Left kidney (tissue), 8 donors: ENCODE results near the gene SCO1. TPM values are rescaled to one million over a fixed set of nuclear protein-coding genes. Genes with fewer than 3 reads are reported as not detected.
"Not testable (repeated sequence)": the region's sequence is repeated elsewhere in the genome, so short reads cannot be mapped to it uniquely, and the experiment has no call there.

Experiments used
- DNase-seq: peaks from one replicate; pipeline ENCODE4 v3.0.0-alpha.2; 2013
- long read RNA-seq, 8 donors: transcript quantifications; one replicate each; lab custom pipeline, GENCODE V29; 2026
- polyA plus RNA-seq: library from polyadenylated mRNA; unstranded; fragments of 120-200 nt; gene quantifications from one replicate; pipeline ENCODE4 v1.2.1, GENCODE V29; 2013; ENCODE audit not compliant: insufficient read length

Gene SCO1
- 41.2 TPM for polyA plus RNA-seq
- long read RNA-seq, donor 1, full-length matches to known transcripts = 12 of 12 reads
- long read RNA-seq, donor 1, partial matches to known transcripts = 0 of 12 reads
- long read RNA-seq, donor 1, other reads (novel, unspliced or antisense) = 0 of 12 reads
- long read RNA-seq, donor 2, full-length matches to known transcripts = 17 of 17 reads
- long read RNA-seq, donor 2, partial matches to known transcripts = 0 of 17 reads
- long read RNA-seq, donor 2, other reads (novel, unspliced or antisense) = 0 of 17 reads
- long read RNA-seq, donor 3, full-length matches to known transcripts = 9 of 9 reads
- long read RNA-seq, donor 3, partial matches to known transcripts = 0 of 9 reads
- long read RNA-seq, donor 3, other reads (novel, unspliced or antisense) = 0 of 9 reads
- long read RNA-seq, donor 4, full-length matches to known transcripts = 1 of 1 reads
- long read RNA-seq, donor 4, partial matches to known transcripts = 0 of 1 reads
- long read RNA-seq, donor 4, other reads (novel, unspliced or antisense) = 0 of 1 reads
- long read RNA-seq, donor 5, full-length matches to known transcripts = 16 of 16 reads
- long read RNA-seq, donor 5, partial matches to known transcripts = 0 of 16 reads
- long read RNA-seq, donor 5, other reads (novel, unspliced or antisense) = 0 of 16 reads
- long read RNA-seq, donor 6, full-length matches to known transcripts = 17 of 17 reads
- long read RNA-seq, donor 6, partial matches to known transcripts = 0 of 17 reads
- long read RNA-seq, donor 6, other reads (novel, unspliced or antisense) = 0 of 17 reads
- long read RNA-seq, donor 7, full-length matches to known transcripts = 22 of 65 reads
- long read RNA-seq, donor 7, partial matches to known transcripts = 30 of 65 reads
- long read RNA-seq, donor 7, other reads (novel, unspliced or antisense) = 13 of 65 reads
- long read RNA-seq, donor 8, full-length matches to known transcripts = 5 of 5 reads
- long read RNA-seq, donor 8, partial matches to known transcripts = 0 of 5 reads
- long read RNA-seq, donor 8, other reads (novel, unspliced or antisense) = 0 of 5 reads

DNA sequence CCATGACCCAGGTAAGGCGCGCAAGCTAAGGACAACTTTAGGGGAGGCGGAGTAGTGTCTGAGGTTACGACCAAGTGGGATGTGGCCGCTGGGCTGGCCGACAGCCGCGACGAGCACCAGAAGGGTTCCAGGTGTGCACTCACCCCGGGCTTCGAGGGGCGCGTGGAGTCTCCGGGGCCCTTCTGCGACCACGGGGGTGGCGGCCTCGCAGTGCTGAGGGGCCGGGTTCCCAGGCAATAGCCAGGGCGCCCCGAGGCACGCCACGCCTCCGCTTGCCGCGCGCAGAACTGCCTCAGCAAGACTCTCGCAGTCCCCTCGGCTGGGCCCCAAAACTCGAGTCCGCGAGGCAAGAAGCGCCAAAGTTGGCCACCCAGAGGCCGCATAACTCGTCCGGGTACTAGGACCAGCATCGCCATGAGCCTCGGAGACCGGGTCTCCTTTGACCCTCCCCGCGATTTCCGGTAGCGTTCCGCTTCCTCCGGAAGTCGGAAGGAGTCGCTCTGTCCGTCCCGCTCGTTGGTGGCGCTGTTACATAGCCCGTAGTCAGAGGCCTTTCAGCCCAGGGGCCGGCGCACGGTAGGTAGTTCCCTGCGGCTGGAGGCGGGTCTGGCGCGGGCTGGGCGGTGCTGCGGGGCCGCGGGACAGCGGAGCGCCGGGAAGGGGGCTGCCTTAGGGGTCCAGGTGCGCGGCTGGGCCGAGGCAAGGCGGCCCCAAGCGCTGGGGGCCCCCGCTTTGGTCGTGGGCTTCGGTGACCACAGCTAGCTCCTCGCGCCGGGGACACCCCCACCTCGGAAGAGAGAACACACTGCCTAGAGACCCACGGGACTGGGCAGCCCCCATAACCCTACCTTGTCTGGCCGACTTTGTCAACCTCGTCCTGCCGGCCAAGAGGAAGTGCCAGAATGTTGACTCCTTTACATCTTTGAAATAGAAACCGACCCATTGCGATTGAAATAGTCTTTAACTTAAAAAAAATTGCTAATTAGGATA is at the start of gene SCO1, which contains the start of gene ADPRM:
Gene SCO1, minus strand, starts transcription at position 442 of the 990 bp plus-strand sequence. Its CDS starts 26 bp downstream, at position 416.
Gene ADPRM, plus strand, starts transcription at position 503 of the 990 bp plus-strand sequence. CDS start 7,333 bp downstream, outside the sequence.
- peak; percentile 95 for DNase-seq

DNA sequence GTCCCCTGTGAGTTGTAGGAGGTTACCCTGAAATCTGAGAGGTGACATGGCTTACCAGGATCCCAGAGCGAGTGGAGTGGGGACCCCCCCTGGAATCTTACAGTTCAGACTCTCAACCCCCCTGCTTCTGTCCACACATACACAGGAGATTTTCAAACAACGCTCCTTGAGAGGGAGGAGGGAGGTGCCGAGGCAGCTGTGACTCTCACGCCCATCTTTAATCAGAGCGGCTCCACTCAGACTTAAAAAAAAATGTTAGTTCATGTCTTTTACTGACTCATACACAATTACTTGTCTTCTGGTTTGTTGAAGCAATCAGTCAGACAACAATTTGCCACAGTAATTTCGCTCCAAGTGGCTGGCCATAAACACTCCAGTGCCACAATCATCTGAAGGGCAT is 47.9 kb upstream of the SCO1 start:
- DNase-seq = no peak

DNA sequence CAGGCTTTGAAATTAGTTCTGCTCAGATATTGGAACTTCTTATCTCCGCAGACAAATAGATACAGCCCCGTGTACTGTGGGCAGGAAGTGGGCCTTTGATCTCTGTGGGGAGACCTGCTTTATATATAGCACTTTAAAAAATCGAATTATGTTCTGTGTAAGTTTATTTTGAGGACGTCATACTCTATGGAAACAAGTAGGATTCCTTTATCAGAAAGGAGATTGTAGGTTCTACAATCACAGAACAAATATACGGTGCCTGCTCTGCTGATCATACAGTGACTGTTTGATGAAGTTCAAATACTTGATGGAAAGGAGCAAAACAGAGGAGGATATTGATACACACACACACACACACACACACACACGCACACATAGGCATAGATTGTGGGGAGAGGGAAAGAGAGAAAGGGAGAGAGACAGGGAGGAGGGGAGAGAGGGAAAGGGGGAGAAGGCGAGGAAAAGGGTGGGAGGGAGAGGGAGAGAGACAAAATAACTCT is 47.2 kb upstream of the SCO1 start:
- DNase-seq = no peak

DNA sequence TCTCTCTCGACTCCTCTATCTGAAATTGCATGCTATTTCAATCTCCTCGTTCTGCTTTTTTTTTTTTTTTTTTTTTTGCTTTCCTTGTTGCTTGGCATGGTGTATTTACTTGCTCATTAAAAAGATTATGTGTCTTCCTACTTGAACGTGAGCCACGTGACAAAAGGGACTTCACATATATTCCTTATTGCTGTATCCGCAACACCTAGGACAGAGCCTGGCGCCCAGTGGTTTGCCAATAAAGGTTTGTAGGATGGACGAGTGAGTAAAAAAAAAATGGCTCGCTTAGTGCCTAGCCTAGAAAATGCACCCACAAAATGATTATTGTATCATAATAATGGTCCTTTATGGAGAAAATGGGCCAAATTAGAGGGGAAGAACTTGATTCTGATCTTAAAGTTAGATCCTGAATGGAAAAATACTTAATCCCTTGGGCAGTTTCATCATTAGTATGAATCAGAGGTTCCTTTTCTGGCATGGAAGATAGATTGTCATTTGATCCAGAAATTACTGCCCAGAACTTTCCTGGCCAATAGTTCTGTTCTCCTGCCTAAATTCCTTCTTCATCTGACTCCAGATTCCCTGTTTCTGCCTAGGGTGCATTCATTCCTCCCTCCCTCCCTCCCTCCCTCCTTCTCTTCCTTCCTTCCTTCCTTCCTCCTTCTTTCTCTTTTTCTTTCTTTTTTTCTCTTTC is 46.1 kb upstream of the SCO1 start:
- no peak for DNase-seq

DNA sequence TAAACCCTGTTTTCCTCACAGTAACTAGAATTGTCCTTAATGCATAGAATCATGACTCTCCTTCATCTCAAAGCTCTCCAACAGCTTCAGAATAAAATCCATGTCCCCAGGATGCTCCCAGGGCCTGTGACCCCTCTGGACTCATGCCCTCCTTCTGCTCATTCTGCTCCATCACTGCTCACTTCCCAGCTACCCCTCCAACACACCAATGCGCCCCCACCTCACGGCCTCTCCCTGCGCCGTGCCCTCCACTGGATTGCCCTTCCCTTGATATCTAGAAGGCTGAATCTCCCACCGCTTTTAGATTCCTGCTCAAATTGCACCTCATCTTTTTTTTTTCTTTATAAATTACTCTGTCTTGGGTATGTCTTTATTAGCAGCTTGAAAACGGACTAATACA is 45.1 kb upstream of the SCO1 start:
- no peak for DNase-seq

DNA sequence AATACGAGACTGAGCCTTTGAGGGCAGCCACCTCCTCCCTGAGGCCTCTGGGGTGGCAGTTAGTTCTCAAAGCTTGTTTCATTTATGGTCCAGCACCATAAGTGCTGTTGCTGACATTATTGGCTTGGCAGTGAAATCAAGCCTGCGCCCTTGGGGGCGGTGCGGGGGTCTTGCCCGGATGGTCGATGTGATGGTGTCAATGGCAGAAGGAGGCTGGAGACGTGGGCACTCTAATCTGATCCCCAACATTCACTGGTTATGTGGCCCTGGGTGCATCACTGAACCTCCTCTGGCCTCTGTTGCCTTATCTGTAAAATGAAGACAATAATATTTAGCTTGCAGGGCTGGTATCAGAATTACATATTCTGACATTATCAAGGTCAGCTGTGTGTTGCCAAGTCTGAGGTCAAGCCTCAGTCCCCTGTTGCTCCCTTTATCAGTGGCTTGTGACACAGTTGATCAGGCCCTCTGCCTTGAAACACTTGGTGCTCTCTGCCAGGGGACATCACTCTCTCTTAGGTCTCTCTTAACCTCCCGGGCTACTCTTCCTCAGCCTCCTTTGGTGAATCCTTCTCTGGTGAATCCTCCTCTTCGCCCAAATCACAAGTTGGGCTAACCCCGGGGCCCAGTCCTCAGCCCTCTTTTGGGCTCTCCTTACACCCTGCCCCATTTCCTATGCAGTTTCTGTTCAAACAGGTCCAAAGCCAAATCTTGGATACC is 44.2 kb upstream of the SCO1 start:
- DNase-seq = no peak

DNA sequence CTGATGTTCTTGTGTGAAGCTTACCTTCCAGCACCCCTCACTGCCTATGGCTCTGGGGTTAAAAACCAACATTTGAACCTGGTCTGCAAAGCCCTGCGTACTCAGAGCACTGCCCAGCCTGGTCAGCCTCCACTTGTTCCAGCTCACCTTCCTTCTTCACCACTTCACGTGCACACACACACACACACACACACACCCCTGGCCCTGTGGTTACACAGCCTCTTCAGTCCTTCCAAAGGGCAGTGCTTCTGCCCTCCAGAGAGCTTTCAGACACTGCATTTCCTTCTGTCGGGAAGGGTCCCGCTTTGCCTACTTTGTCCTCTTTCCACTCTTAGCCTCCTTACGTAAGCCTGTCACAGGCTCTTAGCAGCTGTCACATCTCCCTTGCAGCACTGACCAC is 42.1 kb upstream of the SCO1 start:
- no peak for DNase-seq

DNA sequence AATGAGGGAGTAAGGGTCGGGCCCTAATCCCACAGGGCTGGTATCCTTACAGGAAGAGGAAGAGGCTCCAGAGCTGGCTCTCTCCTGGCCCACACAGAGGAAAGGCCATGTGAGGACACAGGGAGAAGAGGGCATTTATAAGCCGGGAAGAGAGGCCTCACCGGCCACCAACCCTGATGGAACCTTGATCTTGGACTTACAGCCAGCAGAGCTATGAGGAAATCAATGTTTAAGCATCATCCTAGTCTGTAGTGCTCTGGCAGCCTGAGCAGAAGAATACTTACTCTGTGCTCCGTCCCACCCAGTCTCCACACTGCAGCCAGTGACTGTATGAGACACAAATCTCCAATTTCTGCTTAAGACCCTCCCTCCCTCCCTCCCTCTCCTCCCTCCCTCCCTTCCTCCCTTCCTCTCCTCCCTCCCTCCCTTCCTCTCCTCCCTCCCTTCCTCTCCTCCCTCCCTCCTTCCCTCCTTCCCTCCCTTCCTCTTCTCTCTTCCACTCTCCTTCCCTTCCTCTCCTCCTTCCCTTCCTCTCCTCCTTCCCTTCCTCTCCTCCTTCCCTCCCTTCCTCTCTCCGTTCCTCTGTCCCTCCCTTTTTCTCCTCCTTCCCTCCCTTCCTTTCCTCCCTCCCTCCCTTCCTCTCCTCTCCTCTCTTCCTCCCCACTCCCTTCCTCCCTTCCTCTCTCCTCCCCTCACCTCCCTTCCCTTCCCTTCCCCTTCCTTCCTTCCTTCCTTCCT is 41.4 kb upstream of the SCO1 start:
- DNase-seq = no peak

DNA sequence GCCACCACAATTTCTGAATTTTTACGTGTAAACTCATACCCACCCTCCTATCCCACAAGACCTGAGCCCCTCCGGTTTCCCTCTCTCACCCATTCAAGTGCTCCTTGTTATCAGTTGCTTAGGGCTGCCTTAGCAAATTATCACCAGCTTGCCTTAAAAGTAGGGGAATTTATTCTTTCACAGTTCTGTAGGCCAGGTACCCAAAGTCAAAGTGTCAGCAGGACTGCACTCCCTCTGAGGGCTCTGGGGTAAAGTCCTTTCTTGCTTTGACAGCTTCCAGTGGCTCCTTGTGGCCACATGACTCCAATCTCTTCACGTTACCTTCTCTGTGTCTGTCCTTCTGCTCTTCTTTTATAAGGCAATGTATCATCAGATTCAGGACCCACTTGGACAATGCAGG is 40.4 kb upstream of the SCO1 start:
- DNase-seq = no peak

DNA sequence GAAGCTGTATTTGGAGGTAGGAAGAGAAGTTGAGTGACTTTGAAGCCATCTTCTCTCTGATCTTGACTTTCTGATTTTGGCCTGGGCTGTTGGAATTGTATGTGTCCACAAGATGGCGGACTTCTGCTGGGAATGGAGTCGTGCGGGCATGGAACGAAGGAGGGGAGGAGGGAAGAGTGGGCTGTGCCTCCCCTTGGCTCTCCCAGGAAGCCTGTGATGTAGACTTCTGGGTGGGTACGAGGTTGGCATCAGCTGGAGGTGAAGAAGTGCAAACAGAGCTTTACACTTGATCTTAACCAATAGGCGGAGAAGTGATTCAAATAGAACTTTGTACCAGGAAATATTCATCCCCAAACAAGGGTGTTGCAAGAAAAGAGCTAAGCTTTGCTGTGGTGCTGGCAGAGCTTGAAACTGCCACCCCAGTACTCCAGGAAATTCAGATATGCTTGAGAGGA is 39.9 kb upstream of the SCO1 start:
- DNase-seq = no peak

DNA sequence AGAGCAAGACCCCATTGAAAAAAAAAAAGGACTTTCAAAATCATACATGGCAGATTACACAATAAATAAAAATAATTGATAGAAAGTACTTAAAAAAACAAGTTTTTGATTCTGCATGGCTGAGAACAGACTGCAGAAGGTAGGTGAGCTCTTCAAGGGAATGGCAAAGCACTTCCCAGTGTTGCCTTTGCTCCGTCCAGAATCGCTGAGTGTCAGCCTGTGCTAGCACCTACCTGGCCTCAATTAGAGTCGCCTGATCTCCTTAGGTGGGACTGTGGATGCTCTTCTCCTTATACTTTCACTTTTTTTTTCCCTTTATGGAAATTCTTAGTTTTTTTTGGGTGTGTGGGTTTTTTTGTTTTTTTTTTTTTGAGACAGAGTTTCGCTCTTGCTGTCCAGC is 38.5 kb upstream of the SCO1 start:
- DNase-seq = no peak

DNA sequence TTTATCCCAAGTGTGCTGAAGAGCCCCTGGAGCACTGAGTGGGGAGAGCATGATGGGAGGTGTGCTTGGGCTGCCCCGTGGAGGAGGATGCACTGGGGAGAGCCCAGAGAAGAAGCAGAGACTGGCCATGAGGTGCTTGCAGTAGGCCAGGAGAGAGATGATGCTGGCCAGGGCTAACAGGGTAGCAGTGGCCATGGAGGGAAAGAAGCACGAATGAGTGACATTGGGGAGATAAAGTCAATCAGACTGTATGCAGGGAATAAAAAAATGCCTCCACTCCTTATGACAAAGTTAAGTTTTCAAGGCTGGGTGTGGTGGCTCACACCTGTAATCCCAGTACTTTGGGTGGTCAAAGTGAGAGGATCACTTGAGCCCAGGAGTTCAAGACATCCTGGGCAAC is 37.9 kb upstream of the SCO1 start:
- no peak for DNase-seq

DNA sequence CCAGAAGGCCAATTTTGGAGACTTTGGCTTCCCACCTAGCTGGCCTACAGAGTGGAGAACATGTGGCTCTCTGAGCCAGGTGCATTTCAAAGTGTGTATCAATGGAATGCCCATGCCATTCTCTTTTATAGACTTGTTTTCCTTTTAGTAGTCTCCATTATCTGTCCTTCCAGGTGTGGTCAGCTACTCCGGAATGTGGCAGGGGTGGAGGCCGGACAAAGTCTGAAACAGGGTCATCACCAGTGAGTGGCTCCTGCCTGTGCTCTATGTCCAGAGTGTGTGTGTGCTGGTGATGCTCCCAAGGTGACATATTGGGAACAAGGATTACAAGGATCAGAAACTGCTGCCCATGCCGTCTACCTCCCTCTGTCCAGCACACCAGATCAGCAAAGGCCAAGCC is 36.3 kb upstream of the SCO1 start:
- DNase-seq = no peak

DNA sequence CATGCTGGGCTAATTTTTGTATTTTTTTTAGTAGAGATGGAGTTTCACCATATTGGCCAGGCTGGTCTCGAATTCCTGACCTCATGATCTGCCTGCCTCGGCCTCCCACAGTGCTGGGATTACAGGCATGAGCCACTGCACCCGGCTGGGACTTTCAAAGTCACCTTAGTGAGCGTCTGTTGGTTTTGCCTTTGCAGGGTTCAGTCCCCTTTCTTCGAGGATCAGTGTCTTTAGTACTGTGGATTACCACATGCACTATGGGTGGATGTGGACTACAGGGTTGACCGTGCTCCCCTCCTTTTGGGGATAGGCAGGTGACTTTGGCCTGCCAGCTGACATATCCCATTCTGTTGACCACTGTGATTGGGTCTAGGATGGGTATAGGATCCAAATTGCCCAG is 34.8 kb upstream of the SCO1 start:
- DNase-seq = not testable (repeated sequence)

DNA sequence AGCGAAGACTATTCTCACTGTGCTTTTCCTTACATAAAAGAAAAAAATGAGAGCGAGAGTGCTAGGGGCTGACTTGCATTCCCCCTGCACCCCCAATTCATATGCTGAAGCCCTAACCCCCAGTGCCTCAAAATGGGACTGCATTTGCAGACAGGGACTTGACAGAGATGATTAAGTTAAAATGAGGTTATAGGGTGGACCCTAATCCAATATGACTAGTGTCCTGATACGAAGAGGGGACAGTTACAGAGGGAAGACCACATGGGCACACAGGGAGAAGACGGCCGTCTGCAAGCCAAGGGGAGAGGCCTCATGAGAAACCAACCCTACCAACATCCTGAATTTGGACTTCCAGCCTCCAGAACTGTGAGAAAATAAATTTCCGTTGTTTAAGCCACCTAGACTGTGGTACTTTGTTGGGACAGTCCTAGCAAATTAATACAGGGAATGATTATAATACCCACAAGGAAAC is 34.1 kb upstream of the SCO1 start:
- no peak for DNase-seq

DNA sequence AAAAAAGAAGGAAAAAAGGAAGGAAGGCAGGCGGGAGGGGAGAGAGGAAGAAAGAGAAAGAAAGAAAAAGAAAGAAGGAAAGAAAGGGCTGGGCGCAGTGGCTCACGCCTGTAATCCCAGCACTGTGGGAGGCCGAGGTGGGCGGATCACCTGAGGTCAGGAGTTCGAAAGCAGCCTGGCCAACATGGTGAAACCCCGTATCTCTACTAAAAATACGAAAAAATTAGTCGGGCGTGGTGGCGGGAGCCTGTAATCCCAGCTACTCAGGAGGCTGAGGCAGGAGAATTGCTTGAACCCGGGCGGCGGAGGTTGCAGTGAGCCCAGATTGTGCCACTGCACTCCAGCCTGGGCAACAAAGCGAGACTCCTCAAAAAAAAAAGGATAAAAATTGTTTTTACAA is 32.9 kb upstream of the SCO1 start:
- DNase-seq = not testable (repeated sequence)

DNA sequence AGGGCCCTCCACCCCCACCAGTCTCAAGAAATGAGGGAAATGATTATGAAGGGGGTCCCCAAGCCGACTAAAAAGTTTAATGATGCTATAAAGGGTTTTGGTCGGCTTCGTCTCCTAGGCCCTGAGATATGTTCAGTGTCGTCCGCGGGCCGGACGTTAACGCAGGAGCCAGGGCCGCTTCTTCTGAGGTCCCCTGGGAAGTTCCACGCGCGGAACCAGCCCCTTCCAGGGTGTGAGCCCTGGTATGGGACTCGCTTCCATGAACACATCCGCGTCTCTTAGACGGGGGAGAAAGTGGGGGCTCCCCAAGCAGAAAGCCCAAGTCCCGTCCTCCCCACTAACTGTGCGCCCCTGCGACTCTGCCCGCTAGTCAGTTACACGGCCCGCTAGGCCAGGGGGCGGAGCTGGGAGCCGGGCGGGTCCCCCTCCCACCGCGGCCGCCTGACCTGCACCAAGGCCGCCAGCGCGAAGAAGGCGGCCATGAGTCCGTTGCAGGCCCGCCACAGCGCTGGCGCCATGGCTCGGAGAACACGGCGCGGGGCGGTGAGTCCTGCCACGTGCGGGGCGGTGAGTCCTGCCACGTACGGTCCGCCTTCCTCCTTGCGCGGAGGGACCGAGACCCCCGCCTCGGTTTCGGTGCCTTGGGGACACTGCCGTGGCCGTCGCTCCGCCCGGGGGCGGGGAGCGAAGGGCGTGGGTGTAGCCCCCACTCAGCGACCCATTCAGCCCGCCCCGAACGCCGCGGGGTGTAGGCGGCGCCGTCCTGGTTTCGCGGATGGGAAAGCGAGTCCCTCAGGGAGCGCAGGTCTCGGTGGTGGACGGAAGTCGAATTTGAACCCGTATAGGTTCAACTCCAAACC is 32.2 kb upstream of the SCO1 start, which contains the start of gene TMEM220:
Gene TMEM220, minus strand, starts transcription at position 690 of the 860 bp plus-strand sequence. Its CDS starts 172 bp downstream, at position 518.
- DNase-seq = peak; percentile 70
